K562 (cell line): ENCODE measurements around the gene SAMD14. TPM values are rescaled to one million over a fixed set of nuclear protein-coding genes. Genes with fewer than 3 reads are reported as not detected.

Experiments used
- MYC ChIP-seq, 2 experiments: fragments of 250-450 bp in 1 of 2; sonication (Bioruptor Pico) in 1 of 2; IDR thresholded peaks; 2 replicates each; pipeline versions ENCODE4 v1.5.1 to v1.6.1; 2012 to 2021; ENCODE audit warnings: low read depth in 2 of 2, borderline replicate concordance in 1 of 2, improper control_type of control experiment in 1 of 2, low read length in 1 of 2, mild to moderate bottlenecking in 1 of 2, moderate library complexity in 1 of 2
- polyA plus RNA-seq, 8 experiments: library from polyadenylated mRNA; depleted of rRNA in 4 of 8; stranded (reverse) in 5 of 8; unstranded in 3 of 8; fragments of >200 nt; fragmentation: Nextera tagmentation in 2 of 8; fragmentation: Illumina TruSeq in 1 of 8; extraction: Ambion mirVana in 2 of 8; extraction: Trizol in 1 of 8; gene quantifications; 2 replicates each; pipeline versions ENCODE4 v1.2.1 to v1.2.3, GENCODE V29; 2011 to 2014; ENCODE audit warnings: inconsistent platforms in 1 of 8, missing spikeins in 1 of 8
- total RNA-seq, 7 experiments: library from RNA; depleted of rRNA in 6 of 7; stranded (reverse); fragments of >200 nt in 6 of 7; fragmentation: Illumina TruSeq in 2 of 7; extraction: Trizol in 2 of 7; gene quantifications; 2 replicates each; pipeline versions ENCODE4 v1.2.1 to v1.2.3, GENCODE V29; 2011 to 2021; ENCODE audit warnings: low replicate concordance in 1 of 7
- TF ChIP-seq, protein P1 (sequence below): fragments of 450-650 bp; IDR thresholded peaks from 2 replicates; pipeline ENCODE4 v1.6.1; 2016; ENCODE audit warnings: mild to moderate bottlenecking, moderate library complexity
- TF ChIP-seq, protein P2 (sequence below): sonication (generic); formaldehyde crosslinking; IDR thresholded peaks from 2 replicates; pipeline ENCODE4 v1.8.0; 2023; ENCODE audit warnings: missing genetic modification reagents, mild to moderate bottlenecking, borderline replicate concordance
- TF ChIP-seq, protein P3 (sequence below), 2 experiments: IDR thresholded peaks; 2 replicates each; pipeline ENCODE4 v1.6.1; 2012; ENCODE audit warnings: improper control_type of control experiment in 2 of 2, low read depth in 2 of 2, low read length in 2 of 2, borderline replicate concordance in 1 of 2
- TF ChIP-seq, protein P4 (sequence below): fragments of 450-650 bp; formaldehyde crosslinking; conservative IDR thresholded peaks from 2 replicates; pipeline ENCODE4 v1.4.0; 2022; ENCODE audit warnings: mild to moderate bottlenecking, missing genetic modification characterization

The SAMD14 gene
- total and polyA plus RNA-seq, 9 of the 15 experiments (the other 6 are each of a cell fraction or from before 2014, with no cell fraction given): 0.04 to 0.07 TPM; not detected in 7

DNA sequence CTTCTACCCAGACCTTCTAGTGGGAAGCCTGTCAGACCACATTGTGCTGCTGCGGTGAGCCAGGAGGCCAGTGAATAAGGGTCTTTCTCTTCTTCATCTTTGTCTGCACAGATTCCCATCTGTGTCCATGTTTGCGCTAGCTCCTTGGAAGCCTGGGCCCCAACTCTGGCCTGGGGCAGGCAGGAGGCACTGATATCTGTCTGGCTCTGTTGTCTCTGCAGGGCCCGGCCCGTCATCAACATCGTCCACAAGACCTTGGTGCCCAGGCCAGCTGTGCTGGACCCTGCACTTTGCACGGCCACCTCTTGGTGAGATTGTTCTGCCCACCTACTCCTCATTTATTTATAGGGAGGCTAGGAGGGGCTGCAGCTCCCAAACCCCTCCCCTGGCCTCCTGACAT is 55.7 kb downstream of the SAMD14 start (continued):
- TF ChIP-seq, protein P1, sequence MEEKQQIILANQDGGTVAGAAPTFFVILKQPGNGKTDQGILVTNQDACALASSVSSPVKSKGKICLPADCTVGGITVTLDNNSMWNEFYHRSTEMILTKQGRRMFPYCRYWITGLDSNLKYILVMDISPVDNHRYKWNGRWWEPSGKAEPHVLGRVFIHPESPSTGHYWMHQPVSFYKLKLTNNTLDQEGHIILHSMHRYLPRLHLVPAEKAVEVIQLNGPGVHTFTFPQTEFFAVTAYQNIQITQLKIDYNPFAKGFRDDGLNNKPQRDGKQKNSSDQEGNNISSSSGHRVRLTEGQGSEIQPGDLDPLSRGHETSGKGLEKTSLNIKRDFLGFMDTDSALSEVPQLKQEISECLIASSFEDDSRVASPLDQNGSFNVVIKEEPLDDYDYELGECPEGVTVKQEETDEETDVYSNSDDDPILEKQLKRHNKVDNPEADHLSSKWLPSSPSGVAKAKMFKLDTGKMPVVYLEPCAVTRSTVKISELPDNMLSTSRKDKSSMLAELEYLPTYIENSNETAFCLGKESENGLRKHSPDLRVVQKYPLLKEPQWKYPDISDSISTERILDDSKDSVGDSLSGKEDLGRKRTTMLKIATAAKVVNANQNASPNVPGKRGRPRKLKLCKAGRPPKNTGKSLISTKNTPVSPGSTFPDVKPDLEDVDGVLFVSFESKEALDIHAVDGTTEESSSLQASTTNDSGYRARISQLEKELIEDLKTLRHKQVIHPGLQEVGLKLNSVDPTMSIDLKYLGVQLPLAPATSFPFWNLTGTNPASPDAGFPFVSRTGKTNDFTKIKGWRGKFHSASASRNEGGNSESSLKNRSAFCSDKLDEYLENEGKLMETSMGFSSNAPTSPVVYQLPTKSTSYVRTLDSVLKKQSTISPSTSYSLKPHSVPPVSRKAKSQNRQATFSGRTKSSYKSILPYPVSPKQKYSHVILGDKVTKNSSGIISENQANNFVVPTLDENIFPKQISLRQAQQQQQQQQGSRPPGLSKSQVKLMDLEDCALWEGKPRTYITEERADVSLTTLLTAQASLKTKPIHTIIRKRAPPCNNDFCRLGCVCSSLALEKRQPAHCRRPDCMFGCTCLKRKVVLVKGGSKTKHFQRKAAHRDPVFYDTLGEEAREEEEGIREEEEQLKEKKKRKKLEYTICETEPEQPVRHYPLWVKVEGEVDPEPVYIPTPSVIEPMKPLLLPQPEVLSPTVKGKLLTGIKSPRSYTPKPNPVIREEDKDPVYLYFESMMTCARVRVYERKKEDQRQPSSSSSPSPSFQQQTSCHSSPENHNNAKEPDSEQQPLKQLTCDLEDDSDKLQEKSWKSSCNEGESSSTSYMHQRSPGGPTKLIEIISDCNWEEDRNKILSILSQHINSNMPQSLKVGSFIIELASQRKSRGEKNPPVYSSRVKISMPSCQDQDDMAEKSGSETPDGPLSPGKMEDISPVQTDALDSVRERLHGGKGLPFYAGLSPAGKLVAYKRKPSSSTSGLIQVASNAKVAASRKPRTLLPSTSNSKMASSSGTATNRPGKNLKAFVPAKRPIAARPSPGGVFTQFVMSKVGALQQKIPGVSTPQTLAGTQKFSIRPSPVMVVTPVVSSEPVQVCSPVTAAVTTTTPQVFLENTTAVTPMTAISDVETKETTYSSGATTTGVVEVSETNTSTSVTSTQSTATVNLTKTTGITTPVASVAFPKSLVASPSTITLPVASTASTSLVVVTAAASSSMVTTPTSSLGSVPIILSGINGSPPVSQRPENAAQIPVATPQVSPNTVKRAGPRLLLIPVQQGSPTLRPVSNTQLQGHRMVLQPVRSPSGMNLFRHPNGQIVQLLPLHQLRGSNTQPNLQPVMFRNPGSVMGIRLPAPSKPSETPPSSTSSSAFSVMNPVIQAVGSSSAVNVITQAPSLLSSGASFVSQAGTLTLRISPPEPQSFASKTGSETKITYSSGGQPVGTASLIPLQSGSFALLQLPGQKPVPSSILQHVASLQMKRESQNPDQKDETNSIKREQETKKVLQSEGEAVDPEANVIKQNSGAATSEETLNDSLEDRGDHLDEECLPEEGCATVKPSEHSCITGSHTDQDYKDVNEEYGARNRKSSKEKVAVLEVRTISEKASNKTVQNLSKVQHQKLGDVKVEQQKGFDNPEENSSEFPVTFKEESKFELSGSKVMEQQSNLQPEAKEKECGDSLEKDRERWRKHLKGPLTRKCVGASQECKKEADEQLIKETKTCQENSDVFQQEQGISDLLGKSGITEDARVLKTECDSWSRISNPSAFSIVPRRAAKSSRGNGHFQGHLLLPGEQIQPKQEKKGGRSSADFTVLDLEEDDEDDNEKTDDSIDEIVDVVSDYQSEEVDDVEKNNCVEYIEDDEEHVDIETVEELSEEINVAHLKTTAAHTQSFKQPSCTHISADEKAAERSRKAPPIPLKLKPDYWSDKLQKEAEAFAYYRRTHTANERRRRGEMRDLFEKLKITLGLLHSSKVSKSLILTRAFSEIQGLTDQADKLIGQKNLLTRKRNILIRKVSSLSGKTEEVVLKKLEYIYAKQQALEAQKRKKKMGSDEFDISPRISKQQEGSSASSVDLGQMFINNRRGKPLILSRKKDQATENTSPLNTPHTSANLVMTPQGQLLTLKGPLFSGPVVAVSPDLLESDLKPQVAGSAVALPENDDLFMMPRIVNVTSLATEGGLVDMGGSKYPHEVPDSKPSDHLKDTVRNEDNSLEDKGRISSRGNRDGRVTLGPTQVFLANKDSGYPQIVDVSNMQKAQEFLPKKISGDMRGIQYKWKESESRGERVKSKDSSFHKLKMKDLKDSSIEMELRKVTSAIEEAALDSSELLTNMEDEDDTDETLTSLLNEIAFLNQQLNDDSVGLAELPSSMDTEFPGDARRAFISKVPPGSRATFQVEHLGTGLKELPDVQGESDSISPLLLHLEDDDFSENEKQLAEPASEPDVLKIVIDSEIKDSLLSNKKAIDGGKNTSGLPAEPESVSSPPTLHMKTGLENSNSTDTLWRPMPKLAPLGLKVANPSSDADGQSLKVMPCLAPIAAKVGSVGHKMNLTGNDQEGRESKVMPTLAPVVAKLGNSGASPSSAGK: no peak
- TF ChIP-seq, protein P2, sequence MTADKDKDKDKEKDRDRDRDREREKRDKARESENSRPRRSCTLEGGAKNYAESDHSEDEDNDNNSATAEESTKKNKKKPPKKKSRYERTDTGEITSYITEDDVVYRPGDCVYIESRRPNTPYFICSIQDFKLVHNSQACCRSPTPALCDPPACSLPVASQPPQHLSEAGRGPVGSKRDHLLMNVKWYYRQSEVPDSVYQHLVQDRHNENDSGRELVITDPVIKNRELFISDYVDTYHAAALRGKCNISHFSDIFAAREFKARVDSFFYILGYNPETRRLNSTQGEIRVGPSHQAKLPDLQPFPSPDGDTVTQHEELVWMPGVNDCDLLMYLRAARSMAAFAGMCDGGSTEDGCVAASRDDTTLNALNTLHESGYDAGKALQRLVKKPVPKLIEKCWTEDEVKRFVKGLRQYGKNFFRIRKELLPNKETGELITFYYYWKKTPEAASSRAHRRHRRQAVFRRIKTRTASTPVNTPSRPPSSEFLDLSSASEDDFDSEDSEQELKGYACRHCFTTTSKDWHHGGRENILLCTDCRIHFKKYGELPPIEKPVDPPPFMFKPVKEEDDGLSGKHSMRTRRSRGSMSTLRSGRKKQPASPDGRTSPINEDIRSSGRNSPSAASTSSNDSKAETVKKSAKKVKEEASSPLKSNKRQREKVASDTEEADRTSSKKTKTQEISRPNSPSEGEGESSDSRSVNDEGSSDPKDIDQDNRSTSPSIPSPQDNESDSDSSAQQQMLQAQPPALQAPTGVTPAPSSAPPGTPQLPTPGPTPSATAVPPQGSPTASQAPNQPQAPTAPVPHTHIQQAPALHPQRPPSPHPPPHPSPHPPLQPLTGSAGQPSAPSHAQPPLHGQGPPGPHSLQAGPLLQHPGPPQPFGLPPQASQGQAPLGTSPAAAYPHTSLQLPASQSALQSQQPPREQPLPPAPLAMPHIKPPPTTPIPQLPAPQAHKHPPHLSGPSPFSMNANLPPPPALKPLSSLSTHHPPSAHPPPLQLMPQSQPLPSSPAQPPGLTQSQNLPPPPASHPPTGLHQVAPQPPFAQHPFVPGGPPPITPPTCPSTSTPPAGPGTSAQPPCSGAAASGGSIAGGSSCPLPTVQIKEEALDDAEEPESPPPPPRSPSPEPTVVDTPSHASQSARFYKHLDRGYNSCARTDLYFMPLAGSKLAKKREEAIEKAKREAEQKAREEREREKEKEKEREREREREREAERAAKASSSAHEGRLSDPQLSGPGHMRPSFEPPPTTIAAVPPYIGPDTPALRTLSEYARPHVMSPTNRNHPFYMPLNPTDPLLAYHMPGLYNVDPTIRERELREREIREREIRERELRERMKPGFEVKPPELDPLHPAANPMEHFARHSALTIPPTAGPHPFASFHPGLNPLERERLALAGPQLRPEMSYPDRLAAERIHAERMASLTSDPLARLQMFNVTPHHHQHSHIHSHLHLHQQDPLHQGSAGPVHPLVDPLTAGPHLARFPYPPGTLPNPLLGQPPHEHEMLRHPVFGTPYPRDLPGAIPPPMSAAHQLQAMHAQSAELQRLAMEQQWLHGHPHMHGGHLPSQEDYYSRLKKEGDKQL (CRISPR knock-in tag): no peak
- TF ChIP-seq MYC (IDR thresholded peaks at IDR 0.05; ENCODE audit: low read depth, low read length) (no peak), MYC (CRISPR knock-in tag; IDR thresholded peaks at IDR 0.05; ENCODE audit: borderline replicate concordance, low read depth) (no peak)
- TF ChIP-seq, protein P3, sequence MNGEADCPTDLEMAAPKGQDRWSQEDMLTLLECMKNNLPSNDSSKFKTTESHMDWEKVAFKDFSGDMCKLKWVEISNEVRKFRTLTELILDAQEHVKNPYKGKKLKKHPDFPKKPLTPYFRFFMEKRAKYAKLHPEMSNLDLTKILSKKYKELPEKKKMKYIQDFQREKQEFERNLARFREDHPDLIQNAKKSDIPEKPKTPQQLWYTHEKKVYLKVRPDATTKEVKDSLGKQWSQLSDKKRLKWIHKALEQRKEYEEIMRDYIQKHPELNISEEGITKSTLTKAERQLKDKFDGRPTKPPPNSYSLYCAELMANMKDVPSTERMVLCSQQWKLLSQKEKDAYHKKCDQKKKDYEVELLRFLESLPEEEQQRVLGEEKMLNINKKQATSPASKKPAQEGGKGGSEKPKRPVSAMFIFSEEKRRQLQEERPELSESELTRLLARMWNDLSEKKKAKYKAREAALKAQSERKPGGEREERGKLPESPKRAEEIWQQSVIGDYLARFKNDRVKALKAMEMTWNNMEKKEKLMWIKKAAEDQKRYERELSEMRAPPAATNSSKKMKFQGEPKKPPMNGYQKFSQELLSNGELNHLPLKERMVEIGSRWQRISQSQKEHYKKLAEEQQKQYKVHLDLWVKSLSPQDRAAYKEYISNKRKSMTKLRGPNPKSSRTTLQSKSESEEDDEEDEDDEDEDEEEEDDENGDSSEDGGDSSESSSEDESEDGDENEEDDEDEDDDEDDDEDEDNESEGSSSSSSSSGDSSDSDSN (IDR thresholded peaks at IDR 0.05; ENCODE audit: borderline replicate concordance in 1 of 2, low read depth in 2 of 2, low read length in 2 of 2): no peak
- TF ChIP-seq, protein P4, sequence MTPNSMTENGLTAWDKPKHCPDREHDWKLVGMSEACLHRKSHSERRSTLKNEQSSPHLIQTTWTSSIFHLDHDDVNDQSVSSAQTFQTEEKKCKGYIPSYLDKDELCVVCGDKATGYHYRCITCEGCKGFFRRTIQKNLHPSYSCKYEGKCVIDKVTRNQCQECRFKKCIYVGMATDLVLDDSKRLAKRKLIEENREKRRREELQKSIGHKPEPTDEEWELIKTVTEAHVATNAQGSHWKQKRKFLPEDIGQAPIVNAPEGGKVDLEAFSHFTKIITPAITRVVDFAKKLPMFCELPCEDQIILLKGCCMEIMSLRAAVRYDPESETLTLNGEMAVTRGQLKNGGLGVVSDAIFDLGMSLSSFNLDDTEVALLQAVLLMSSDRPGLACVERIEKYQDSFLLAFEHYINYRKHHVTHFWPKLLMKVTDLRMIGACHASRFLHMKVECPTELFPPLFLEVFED (CRISPR knock-in tag): no peak
